A673 (cell line): ENCODE data around the gene RBBP5. TPM values are rescaled to one million over a fixed set of nuclear protein-coding genes. Genes with fewer than 3 reads are reported as not detected.

ENCODE experiments used
- BruUV-seq: library from RNA; stranded (reverse); fragments of 400-500 nt; replicated peaks from 2 replicates; lab custom pipeline; 2021; lab: Mats Ljungman, UMichigan
- CTCF ChIA-PET: fragments of 300-600 bp; sonication (Branson Sonifier 250); formaldehyde crosslinking; loops from one replicate; lab custom pipeline; 2022; ENCODE audit warnings: antibody characterized with exemption; lab: Charles Lee
- POLR2A ChIA-PET: fragments of 300-600 bp; sonication (Branson Sonifier 250); formaldehyde crosslinking; loops from one replicate; lab custom pipeline; 2022; ENCODE audit warnings: antibody characterized with exemption; ENCODE audit not compliant: low non-redundant PET; lab: Charles Lee
- DNase-seq: peaks from one replicate; pipeline ENCODE4 v3.0.0-alpha.2; 2015; ENCODE audit warnings: low spot score
- H3K27ac ChIP-seq: fragments of 200-600 bp; sonication (generic); 2 replicates; pipeline ENCODE4 v1.5.1; 2016; ENCODE audit warnings: mixed run types, low read depth, mild to moderate bottlenecking, mixed read lengths, antibody characterized with exemption, low read length; ENCODE audit not compliant: poor library complexity, severe bottlenecking
- H3K27me3 ChIP-seq: fragments of 200-600 bp; sonication (generic); replicated peaks from 2 replicates; pipeline ENCODE4 v1.6.1; 2017; ENCODE audit warnings: mixed run types, low read depth, mild to moderate bottlenecking, mixed read lengths, antibody characterized with exemption, low read length; ENCODE audit not compliant: insufficient read depth, poor library complexity
- H3K36me3 ChIP-seq: fragments of 200-600 bp; sonication (generic); 2 replicates; pipeline ENCODE4 v1.6.1; 2016; ENCODE audit warnings: mixed run types, mild to moderate bottlenecking, mixed read lengths, antibody characterized with exemption, low read length; ENCODE audit not compliant: insufficient read depth, poor library complexity, severe bottlenecking
- H3K4me1 ChIP-seq: fragments of 200-600 bp; sonication (generic); 2 replicates; pipeline ENCODE4 v1.6.1; 2017; ENCODE audit warnings: mixed run types, mild to moderate bottlenecking, mixed read lengths, antibody characterized with exemption, low read length; ENCODE audit not compliant: insufficient read depth, poor library complexity, severe bottlenecking
- H3K4me3 ChIP-seq: fragments of 200-600 bp; sonication (generic); 2 replicates; pipeline ENCODE4 v1.5.1; 2016; ENCODE audit warnings: low read depth, mixed run types, mild to moderate bottlenecking, mixed read lengths, low read length; ENCODE audit not compliant: poor library complexity, severe bottlenecking
- H3K9me3 ChIP-seq: fragments of 200-600 bp; sonication (generic); 2 replicates; pipeline ENCODE4 v1.6.1; 2016; ENCODE audit warnings: mixed run types, low read depth, mild to moderate bottlenecking, mixed read lengths, antibody characterized with exemption, low read length; ENCODE audit not compliant: poor library complexity, severe bottlenecking
- EZH2 ChIP-seq: fragments of 200-600 bp; sonication (generic); IDR thresholded peaks from 2 replicates; pipeline ENCODE4 v1.6.1; 2017; ENCODE audit warnings: borderline replicate concordance, low read depth, mild to moderate bottlenecking, mixed read lengths, antibody characterized with exemption, low read length; ENCODE audit not compliant: poor library complexity, severe bottlenecking
- intact Hi-C: fragments of 100-400 bp; cut with micrococcal nuclease; formaldehyde crosslinking; loops from one replicate; pipeline ENCODE4 v1.10.0; 2022; ENCODE audit not compliant: unreplicated experiment
- total RNA-seq: library from RNA; stranded (reverse); gene quantifications from 2 replicates; pipeline ENCODE4 v1.2.3, GENCODE V29; 2021
- TF ChIP-seq, protein P1 (sequence below): fragments of 300-800, 200-600 bp; sonication (generic); conservative IDR thresholded peaks from 2 replicates; pipeline ENCODE4 v1.5.1; 2017; ENCODE audit warnings: low read depth, mild to moderate bottlenecking, antibody characterized with exemption, low read length, moderate library complexity, mixed read lengths

RBBP5 gene
- total RNA-seq, 1 experiment from 2014 or later, result 32.0 TPM

GRCh38 chr1:205170532-205171269 is 48.9 kb upstream of the RBBP5 start:
- H3K4me3 ChIP-seq, result no peak overlapping the region
- ChIA-PET POLR2A (interaction anchor here (0.8 kb wide), 1 partner anchor 35 kb away, joined by 7 read pairs; no protein-coding TSS in a partner anchor), CTCF (no interaction called here)
- intact Hi-C loops, result no loop called here
- no peaks in the 10 kb centered on the region for H3K9me3 ChIP-seq
- no peak for DNase-seq
- BruUV-seq, result no TSS peak
- H3K36me3 ChIP-seq, result no peaks in the 10 kb centered on the region
- H3K27me3 ChIP-seq, result no peaks in the 10 kb centered on the region
- peaks cover 6% of the 10 kb centered on the region for H3K4me1 ChIP-seq
- TF ChIP-seq EZH2, result no peak
- TF ChIP-seq, protein P1, sequence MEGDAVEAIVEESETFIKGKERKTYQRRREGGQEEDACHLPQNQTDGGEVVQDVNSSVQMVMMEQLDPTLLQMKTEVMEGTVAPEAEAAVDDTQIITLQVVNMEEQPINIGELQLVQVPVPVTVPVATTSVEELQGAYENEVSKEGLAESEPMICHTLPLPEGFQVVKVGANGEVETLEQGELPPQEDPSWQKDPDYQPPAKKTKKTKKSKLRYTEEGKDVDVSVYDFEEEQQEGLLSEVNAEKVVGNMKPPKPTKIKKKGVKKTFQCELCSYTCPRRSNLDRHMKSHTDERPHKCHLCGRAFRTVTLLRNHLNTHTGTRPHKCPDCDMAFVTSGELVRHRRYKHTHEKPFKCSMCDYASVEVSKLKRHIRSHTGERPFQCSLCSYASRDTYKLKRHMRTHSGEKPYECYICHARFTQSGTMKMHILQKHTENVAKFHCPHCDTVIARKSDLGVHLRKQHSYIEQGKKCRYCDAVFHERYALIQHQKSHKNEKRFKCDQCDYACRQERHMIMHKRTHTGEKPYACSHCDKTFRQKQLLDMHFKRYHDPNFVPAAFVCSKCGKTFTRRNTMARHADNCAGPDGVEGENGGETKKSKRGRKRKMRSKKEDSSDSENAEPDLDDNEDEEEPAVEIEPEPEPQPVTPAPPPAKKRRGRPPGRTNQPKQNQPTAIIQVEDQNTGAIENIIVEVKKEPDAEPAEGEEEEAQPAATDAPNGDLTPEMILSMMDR, result no peak
- no peak overlapping the region for H3K27ac ChIP-seq

- H3K36me3 ChIP-seq, result peaks cover 2% of the 10 kb centered on the region
- TF ChIP-seq EZH2, result no peak
- TF ChIP-seq, protein P1, result no peak
- H3K27me3 ChIP-seq, result no peaks in the 10 kb centered on the region
- DNase-seq, result no peak
- no peaks in the 10 kb centered on the region for H3K9me3 ChIP-seq
- intact Hi-C loops, result no loop called here
- no peak overlapping the region for H3K27ac ChIP-seq
- POLR2A ChIA-PET, result no interaction called here
- CTCF ChIA-PET, result no interaction called here
- no TSS peak for BruUV-seq
- H3K4me1 ChIP-seq, result no peaks in the 10 kb centered on the region
- H3K4me3 ChIP-seq, result no peak overlapping the region
These were observed 47.5 kb upstream of the RBBP5 start for GRCh38 chr1:205169248-205169647.

DNA sequence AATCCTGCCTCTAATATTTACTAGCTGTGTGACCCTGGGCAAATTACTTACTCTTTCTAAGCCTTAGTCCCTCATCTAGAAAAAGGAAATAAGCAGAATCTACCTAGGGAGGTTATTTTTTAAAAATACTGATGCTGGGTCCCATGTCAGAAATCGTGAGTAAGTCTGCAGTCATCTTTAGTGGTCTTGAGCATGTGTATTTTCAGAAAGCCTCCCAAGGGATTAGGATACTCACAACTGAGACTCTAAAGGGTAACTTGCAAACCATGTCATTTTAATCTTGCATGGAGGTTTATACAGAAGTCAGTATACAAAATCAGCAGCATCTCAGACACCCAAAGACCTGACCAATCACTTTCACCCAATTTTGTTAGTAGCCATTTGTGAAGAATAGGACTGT is 46.5 kb upstream of the RBBP5 start:
- Histone ChIP-seq H3K9me3 (no peaks in the 10 kb centered on the region), H3K4me1 (no peaks in the 10 kb centered on the region), H3K36me3 (peaks cover 2% of the 10 kb centered on the region), H3K27me3 (no peaks in the 10 kb centered on the region), H3K4me3 (no peak overlapping the region), H3K27ac (no peak overlapping the region)
- ChIA-PET CTCF (no interaction called here), POLR2A (no interaction called here)
- DNase-seq, result no peak
- no TSS peak for BruUV-seq
- intact Hi-C loops, result no loop called here
- no peak for TF ChIP-seq EZH2
- TF ChIP-seq, protein P1, result no peak
